NCI-H774 (cell line): ENCODE measurements around the gene PDE12.
"Not testable (repeated sequence)": the region's sequence is repeated elsewhere in the genome, so short reads cannot be mapped to it uniquely, and the experiment has no call there.

ENCODE experiments used
- DNase-seq: peaks from one replicate; lab custom pipeline; 2025; lab: John Stamatoyannopoulos, UW

The PDE12 gene

GRCh38 chr3:57587905-57588304, 31.8 kb downstream of the PDE12 start:
- no peak for DNase-seq

DNA sequence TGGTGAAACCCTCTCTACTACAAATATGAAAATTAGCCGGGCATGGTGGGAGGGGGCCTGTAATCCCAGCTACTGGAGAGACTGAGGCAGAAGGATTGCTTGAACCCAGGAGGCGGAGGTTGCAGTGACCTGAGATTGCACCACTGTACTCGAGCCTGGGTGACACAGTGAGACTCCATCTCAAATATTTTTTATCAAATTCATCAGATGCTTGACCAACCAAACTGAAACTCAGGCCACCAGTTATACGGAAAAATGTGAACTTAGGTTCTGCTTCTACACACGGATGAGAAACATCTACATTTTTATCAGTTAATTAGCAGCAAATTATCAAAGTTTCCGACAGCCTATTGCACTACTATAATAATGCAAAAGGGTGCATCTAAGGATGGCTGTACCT, 36.2 kb downstream of the PDE12 start:
- DNase-seq: no peak

- no peak for DNase-seq
These were observed 38.1 kb downstream of the PDE12 start for GRCh38 chr3:57594144-57594543.

GRCh38 chr3:57594576-57594975, 38.5 kb downstream of the PDE12 start:
- no peak for DNase-seq

DNA sequence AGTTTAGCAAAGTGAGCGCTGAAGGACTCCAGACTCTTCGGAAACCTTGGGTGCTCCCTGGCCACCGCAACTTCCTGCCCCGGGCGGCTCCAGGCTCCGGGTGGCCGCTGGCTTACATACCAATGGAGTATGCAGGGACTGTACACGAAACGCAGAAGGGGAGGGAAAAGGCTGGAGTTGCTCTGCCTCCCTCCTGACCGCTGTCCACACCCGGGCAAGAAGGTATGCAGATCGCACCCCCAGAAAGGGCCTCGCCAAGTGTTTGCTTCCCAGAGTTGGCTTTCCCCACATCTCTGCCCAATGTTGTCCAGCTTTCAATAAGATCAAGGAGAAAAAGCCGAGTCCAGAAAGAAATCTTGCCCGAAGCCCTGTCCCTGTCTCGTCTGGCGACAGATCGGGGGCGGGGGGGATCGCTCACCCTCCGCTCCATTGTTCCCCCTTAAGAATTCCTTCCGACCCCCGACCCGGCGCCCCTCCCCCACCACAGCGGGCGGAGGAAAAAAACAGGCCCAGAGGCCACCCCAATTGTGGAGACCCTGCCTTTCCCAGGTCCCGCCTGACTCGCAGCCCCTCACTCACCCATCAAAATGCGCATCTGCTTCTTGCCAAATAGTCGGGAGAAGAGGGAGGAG, 40.5 kb downstream of the PDE12 start:
- DNase-seq: no peak

- DNase-seq: peak; percentile 92
These were observed 41.3 kb downstream of the PDE12 start, which contains the start of gene ARF4 for GRCh38 chr3:57597127-57597923. Gene ARF4, minus strand, starts transcription at chr3:57597344. Its CDS starts 204 bp downstream, at chr3:57597140.

GRCh38 chr3:57598765-57599360, 42.8 kb downstream of the PDE12 start:
- no peak for DNase-seq

DNA sequence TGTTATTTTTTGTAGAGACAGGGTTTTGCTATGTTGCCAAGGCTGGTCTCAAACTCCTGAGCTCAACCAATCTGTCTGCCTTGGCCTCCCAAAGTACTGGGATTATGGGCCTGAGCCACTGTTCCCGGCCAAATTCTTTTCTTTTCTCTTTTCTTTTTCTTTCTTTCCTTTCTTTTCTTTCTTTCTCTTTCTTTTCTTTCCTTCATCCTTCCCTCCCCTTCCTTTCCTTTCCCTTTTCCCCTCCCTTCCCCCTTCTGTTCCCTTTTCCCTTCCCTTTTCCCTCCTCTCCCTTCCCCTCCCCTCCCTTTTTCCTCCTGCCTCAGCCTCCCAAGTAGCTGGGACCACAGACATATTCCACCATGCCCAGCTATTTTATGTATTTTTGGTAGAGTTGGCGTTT, 44.1 kb downstream of the PDE12 start:
- no peak for DNase-seq

DNA sequence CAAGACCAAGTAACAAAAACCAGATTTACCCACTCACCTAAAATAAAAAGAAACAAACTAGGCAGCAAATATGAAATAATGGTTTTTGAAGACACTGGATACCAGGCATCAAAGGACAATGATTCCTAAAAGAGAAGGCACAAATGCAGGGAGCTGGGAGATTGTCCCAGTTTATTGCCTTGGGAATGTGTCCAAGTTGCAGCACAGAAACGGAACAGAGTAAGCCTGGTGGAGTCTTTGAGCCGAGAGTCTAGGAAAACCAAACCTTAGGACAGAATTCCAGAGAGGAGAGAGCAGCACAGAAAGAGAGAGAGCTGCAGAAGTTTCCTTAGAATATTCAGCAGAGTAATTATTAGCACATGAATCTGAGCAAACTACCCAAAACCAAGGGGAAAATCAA, 48.9 kb downstream of the PDE12 start:
- no peak for DNase-seq

- DNase-seq: no peak
These were observed 49.6 kb downstream of the PDE12 start for GRCh38 chr3:57605683-57606082.

DNA sequence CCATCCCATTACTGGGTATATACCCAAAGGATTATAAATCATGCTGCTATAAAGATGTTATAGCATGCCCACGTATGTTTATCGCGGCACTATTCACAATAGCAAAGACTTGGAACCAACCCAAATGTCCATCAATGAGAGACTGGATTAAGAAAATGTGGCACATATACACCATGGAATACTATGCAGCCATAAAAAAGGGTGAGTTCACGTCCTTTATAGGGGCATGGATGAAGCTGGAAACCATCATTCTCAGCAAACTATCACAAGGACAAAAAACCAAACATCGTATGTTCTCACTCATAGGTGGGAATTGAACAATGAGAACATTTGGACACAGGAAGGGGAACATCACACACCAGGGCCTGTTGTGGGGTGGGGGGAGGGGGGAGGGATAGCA, 55.8 kb downstream of the PDE12 start:
- not testable (repeated sequence) for DNase-seq

DNA sequence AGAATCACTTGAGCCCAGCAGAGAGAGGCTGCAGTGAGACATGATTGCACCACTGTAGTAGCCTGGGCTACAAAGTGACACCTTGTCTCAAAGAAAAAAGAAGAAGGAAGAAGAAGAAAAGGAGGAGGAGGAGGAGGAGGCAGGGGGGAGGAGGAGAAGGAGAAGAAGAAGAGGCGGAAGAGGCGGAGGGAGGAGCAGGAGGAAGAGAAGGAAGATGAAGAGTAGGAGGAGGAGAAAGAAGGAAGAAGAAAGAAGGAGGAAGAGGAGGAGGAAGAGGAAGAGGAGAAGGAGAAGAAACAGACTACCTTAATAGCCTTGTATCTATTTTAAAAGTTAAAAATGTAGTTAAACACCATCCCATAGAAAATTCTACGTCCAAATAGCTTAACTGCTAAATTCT, 60.2 kb downstream of the PDE12 start:
- DNase-seq: no peak
